TTC549 (cell line): ENCODE results near the gene GATA6.

Source experiments
- FAIRE-seq: peaks from 2 replicates; lab custom pipeline; 2012; peaks lifted over from hg19 to GRCh38; lab: Jason Lieb, UNC

Gene GATA6

GRCh38 chr18:22166069-22166950 is 3.1 kb upstream of the GATA6 start:
- FAIRE-seq = no peak

- FAIRE-seq = no peak
Observed at GRCh38 chr18:22167091-22167470, 2.3 kb upstream of the GATA6 start.

- no peak for FAIRE-seq
Observed at GRCh38 chr18:22167471-22168241, 1.7 kb upstream of the GATA6 start.

- FAIRE-seq = no peak
Observed at GRCh38 chr18:22168360-22168921, 948 bp upstream of the GATA6 start.

- no peak for FAIRE-seq
Observed at GRCh38 chr18:22169889-22170420, 566 bp downstream of the GATA6 start.

GRCh38 chr18:22170421-22171257 is 1.2 kb downstream of the GATA6 start:
- no peak for FAIRE-seq

- FAIRE-seq = no peak
Observed at GRCh38 chr18:22171258-22172119, 2.1 kb downstream of the GATA6 start.

GRCh38 chr18:22172120-22172582 is 2.8 kb downstream of the GATA6 start:
- FAIRE-seq = no peak

- no peak for FAIRE-seq
Observed at GRCh38 chr18:22172594-22173049, 3.2 kb downstream of the GATA6 start.

- FAIRE-seq = no peak
Observed at GRCh38 chr18:22173221-22173927, 4.0 kb downstream of the GATA6 start.

GRCh38 chr18:22173928-22174301 is 4.5 kb downstream of the GATA6 start:
- no peak for FAIRE-seq

- FAIRE-seq = no peak
Observed at GRCh38 chr18:22174341-22175145, 5.2 kb downstream of the GATA6 start.

GRCh38 chr18:22175346-22175745 is 6.0 kb downstream of the GATA6 start:
- FAIRE-seq = no peak

- FAIRE-seq = no peak
Observed at GRCh38 chr18:22176420-22177326, 7.3 kb downstream of the GATA6 start.

- FAIRE-seq = no peak
Observed at GRCh38 chr18:22177327-22177871, 8.0 kb downstream of the GATA6 start.

- FAIRE-seq = no peak
Observed at GRCh38 chr18:22179174-22179573, 9.8 kb downstream of the GATA6 start.

GRCh38 chr18:22179631-22180030 is 10.2 kb downstream of the GATA6 start:
- FAIRE-seq = no peak

GRCh38 chr18:22180722-22181121 is 11.3 kb downstream of the GATA6 start:
- FAIRE-seq = no peak
